Stimulated activated CD4-positive, alpha-beta T cell treated with anti-CD3 and anti-CD28 coated beads, Interleukin-1b, Interleukin-23, amount 100 ng/mL, for 1 hour (primary cell): Measurements from ENCODE around the gene ITPRIPL2.

Source experiments
- DNase-seq, 2 donors: peaks; one replicate each; pipeline ENCODE4 v3.0.0-alpha.2; 2020; ENCODE audit warnings: low read depth in 2 of 2

ITPRIPL2 gene

DNA sequence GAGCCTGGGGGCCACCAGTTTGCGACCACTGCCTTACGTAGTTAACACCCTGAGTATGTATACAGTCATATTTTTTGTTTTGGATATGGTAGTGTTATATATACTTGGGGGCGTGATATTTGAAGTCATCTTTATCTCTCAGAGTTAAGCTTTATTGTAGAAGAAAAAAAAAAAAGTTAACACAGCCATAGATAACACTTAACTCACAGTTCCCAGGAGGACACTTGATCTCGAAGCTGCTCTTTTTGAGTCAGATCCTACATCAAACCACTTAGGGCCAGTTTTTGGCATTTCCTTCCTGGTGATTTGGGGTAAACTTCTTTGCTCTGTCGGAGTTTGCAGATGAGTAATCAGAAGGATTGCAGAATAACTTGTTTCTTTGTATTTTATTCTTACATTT, 5.8 kb downstream of the ITPRIPL2 start:
- DNase-seq: no peak

DNA sequence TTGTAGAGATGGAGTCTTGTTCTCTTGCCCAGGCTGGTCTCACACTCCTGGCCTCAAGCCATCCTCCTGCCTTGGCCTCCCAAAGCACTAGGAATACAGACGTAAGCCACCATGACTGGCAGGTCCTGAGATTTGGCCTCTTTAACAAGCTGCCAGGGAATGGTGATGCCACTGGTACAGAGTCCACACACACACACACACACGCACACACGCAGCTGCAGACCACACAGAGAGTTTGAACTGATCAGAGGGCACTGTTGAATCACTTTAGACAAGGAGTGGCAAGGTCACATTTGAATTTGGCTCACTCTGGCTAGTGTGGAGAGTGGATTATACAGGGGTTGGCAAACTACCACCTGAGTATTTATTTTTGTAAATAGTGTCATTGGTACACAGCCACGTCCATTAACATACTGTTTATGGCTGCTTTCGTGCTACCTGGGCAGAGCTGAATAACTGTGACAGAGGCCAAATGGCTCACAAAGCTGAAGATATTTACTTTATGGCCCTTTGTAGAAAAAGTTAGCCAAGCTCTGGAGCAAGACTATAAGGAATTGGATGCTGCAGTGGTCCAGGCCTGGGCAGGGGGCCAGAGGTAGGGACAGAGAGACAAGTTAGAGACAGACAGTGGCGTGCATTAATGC, 9.9 kb downstream of the ITPRIPL2 start:
- no peak for DNase-seq

DNA sequence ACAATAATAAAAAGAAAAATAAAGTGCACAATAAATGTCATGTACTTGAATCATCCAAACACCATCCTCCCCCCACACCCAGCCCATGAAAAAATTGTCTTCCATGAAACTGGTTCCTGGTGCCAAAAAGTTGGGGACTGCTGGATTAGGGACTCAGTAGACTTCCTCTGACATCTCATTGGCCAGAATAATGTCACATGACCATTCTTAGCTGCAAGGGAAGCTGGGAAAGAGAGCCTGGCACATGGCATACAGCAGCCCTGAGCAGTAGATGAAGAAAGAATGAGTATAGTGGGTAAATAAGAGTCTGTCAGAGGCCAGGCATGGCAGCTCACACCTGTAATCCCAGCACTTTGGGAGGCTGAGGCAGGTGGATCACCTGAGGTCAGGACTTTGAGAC, 12.5 kb downstream of the ITPRIPL2 start:
- DNase-seq: no peak

DNA sequence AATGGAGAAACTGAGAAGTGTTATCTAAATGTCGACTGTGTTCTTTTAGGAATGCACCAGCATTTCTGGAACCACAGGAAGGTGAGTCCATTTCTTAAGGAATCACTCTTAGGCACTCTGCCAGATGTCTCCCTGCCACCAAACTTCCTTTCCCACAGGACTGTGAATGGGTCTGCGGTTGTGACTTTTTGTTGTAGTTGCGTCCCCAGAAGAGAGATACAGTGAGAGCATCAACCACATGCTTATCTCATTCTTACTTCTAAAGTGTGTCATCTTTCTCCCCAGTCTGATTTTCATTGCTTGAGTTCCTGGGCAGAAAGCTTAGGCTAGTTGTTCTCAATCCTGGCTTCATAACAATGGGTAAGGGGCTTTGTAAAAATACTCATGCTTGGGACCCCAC, 13.4 kb downstream of the ITPRIPL2 start:
- no peak for DNase-seq

DNA sequence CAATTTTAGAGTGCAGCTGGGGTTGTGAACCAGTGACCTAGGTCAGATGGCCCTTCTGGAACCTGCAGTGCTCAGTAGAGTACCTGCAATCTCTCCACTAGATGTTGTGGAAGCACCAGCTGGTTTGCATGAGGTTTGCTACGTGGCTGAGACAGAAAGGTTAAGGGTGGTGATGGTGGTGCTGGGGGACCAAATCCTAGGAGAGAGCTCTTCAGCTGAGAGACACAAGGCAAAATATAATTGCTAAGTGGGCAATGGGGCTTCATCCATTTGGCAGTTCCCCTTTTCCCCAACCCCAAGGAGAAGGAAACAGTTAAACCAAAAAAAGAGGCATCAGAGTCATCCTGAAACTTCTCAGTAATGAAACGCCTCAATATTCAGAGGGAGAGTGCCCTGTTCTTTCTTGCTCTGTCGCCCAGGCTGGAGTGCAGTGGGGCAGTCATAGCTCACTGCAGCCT, 13.9 kb downstream of the ITPRIPL2 start:
- no peak for DNase-seq

DNA sequence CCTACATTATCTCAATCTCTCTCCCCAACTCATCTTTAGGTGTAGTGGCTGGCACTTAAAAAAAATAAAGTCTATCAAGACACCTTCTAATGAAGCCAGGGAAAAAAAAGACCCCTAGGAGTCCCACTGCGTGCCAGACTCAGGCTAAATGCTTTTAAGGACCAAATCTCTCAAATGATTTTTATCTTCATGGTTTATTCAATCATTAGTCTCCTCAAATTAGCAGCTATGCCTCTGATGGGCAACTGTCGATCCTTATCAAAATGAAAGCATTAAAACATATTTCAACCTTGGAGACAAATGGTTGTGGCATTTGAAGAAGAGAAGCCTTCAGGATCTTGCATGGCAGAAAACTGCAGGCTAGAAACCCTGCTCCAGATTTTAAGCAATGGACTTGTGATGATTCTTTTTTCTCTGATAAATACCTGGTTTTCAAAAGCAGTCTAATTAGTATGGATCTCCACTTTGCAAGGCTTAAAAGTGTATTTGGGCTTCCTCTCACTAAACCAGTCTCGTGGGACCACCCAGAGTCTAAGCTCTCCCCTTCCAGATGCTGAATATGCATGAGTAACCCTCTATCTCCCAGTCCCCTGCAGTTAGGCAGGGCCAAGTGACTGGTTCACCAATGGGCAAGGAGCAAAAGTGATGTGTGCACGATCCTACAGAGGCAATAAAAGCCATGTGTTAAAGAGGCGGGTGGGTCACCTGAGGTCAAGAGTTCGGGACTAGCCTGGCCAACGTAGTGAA, 14.9 kb downstream of the ITPRIPL2 start:
- no peak for DNase-seq

DNA sequence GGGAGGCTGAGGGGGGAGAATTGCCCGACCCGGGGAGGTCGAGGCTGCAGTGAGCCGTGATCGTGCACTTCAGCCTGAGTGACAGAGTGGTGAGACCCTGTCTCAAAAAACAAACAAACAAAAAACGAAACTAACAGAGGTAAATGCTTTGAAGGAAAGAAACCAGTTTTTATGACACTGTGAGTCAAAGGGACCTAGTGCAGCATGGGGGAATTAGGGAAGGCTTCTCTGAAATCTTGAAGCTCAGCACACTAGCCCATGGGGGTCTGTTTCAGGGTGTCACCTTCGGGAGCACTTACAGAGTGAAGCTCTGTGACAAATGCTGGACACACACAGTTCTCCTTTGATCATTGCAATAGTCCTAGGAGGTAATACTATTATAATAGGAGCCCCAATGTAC, 16.6 kb downstream of the ITPRIPL2 start:
- no peak for DNase-seq

DNA sequence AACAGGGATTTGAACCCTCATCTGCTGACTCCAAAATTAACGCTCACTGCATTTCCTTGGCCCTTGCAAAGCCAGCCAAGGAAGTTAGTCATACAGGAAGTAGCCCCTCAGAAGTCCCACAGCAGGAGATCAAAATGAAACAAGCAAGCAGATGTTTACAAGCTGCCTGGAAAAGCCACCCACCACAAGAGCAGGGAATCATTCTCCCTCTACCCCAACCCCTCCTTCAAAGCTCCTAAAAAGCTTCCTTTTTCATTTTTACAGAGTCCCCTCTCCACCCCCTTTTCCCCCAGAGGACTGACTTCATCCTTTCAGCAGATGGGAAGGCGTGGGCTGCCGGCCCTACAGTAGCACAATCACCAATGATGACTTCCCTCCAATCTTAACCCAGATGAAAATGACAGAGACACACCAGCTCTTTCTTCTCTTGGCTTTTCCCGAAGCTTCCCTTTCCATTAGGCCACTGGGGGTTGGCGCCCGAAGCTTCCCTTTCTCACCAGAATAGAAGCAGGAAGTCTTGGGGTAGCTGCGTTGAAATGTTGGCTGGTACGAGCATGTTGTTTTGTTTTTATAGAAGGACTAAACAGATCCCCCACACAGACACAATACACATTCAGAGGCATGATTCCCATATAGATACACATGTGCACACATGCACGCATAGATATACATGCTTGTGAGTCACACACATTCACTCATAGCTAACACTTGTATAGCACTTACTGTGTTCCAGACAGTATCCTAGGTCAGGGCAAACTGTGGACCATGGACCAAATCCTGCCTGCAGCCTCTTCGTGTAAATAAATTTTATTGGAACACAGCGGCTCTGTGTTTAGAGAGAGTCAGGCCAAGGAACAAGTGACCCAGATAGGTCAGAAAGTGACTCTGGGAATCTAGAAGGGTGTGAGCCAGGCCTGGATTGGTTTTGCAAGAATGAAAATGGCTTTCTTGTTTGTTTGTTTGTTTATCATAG, 17.4 kb downstream of the ITPRIPL2 start:
- DNase-seq: no peak

DNA sequence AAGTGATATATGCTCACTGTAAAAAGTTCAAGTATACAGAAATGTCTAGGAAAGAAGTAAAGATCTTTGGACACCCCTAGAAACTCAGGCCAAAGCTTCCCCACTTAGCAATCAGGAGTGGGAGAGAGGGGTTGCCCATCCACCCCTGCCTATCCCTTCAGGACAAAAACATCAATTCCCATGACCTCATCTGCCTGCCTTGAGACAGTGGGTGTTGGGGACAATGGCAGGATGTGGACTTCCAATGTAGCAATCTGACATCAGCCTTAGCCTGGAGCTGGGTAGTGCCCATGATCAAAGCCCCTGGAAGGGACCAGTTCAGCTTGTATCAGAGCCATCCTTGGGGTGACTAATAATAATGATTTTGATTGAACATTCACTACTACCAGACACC, 18.1 kb downstream of the ITPRIPL2 start:
- no peak for DNase-seq

DNA sequence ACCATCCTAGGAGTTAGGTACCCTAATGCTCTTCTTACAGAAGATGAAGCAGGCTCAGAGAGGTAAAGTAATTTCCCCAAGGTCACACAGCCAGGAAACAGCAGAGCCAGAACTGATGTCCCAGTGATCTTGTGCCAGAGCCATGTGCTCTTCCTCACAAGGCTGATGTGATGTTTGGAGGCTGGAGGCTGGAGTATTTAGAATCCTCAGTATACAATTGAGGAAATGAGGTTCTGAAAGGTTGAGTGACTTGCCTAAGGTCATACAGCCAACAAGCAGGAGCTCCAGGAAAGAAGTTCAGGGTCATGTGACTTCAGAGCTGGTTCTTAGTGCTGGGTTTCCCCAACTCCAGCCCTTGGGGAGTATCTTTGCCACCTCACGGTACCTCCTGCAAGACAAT, 18.5 kb downstream of the ITPRIPL2 start:
- no peak for DNase-seq

DNA sequence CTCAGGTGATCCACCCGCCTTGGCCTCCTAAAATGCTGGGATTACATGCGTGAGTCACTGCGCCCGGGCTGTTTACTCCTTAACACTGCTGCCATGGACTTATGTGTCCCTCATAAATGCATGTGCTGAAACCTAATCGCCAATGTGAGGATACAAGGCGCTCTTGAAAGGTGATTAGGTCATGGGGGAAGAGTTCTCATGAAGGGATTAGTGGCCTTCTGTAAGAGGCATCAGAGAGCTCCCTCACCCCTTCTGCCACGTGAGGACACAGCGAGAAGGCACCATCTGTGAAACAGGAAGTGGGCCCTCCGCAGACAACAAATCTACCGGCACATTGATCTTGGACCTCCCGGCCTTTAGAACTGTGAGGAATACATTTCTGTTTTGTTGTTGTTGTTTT, 19.1 kb downstream of the ITPRIPL2 start:
- no peak for DNase-seq

DNA sequence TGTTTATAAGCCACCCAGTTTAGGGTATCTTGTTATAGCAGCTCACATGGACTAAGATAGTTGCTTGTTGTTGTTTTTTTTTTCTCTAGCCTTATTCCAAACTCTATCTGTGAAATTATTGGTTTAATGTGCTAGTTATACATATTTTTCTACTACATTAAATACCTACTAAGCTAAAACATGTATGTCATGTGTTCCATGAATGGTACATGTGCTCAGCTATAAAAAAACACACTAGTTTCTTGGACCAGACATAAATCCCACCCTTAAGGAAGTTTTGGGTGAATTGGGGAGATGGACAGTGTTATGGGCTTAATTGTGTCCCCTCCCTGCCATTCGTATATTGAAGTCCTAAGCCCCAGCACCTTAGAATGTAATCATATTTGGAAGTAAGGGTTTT, 19.8 kb downstream of the ITPRIPL2 start:
- DNase-seq: no peak

DNA sequence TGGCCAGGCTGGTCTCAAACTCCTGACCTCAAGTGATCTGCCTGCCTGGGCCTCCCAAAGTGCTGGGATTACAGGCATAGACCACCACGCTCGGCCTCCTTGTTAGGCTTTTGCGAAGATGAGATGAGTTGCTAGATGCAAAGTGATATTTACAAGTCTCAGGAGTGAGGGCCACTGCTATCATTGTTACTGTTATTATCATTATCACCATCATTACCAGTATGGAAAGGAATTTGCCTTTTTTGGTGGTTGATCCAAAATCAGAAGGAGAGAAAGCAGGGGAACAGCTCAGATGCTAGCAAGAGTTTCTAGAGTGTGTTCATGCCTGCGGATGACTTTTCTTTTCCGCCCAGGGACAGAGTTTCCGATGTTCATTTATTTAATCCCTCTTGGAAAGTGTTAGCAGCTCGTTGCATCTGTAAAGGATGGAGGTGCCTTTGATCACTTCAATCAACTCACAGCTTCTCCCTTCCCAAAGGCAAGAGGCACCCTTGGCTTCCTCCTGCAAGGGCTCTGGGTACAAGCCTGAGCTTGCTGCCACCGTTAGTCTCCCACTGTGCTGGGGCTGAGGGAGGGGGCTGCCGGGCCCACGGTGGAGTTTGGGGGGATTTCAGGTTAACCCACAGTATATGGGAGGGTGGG, 21.6 kb downstream of the ITPRIPL2 start:
- DNase-seq: no peak

DNA sequence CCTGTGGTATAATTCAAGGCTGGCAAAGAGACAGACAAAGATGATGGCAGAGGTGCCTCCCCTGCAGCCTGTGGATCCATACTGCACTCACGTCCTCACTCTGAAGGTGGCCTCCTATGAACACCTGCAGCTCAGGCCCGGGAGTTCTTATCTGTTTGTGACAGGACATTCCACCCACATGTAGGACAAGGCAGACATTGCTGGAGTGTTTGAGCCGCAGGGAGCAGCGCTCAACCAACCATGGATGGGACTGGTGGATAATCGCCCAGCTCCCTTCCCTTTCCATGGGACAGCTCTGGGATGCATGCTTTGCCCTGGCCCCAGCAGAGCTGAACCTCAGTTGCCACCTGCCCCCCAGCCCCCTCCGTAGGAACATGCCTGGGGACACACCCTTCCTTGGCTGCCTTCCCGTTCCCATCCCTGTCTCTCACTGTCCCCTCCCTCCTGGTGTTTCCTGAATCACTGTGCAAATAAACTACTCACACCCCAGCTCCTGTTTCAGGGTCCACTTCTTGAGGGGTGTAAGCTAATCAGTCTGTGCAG, 22.2 kb downstream of the ITPRIPL2 start:
- no peak for DNase-seq

DNA sequence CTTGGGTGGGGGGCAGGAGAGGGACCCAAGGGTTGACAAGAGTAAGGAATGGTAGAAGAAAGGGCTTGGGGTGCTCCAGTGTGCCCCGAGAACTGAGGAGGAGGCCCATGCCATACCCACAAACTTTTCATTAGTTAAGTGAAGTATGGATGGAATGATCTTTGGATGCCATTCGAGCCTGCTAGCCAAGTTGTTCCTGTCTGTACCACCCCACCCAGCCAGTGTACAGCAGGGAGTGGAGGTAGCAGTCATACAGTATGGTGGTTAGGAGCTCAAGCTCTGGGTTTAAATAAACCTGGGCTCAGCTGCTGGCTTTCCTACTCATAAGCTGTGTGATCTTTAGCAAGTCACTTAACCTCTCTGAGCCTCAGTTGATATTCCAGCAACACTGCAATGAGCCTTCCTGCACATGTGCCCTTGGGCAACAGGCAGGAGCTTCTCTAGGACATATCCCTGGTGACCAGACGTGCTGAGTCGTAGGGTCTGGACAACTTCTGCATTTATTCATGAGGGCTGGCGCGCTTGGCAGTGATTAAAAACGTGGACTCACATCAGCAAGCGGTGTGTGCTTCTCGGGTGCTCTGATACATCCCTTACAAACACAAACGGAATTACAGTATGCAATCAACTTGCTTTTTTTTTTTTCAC, 22.9 kb downstream of the ITPRIPL2 start:
- no peak for DNase-seq

DNA sequence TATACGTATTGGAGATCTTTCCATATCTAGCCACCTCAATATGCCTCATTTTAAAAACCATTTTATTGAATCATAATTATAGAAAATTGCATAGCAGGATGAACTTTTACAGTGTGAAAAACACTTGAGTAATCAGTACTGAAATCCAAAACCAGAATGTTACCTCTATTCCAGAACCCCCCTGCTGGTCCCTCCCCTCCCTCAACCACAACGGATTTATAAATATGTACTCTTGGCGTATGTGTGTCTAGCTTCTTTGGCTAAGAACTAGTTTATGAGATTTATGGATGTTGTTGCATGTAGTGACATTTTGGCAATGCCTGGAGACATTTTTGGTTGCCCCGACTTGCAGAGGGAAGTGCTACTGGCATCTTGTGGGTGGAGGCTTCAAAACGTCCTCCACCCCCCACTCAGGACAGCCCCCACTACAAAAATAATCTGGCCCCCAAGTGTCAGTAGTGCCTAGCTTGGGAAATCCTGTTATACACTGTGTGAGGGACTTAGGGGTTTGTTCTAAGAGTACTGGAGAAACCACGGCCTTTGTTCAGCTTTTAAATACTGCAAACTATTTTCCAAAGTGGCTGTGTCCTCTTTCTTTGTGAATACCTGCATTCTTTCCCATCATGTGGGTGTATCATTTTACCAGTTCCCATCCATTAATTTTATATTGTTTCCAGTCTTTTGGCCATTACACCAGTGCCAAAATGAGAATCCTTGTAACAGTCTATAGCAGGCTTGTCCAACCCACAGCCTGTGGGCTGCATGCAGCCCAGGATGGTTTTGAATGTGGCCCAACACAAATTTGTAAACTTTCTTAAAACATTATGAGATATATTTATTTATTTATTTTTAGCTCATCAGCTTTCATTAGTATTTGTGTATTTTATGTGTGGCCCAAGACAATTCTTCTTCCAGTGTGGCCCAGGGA, 23.7 kb downstream of the ITPRIPL2 start:
- no peak for DNase-seq

DNA sequence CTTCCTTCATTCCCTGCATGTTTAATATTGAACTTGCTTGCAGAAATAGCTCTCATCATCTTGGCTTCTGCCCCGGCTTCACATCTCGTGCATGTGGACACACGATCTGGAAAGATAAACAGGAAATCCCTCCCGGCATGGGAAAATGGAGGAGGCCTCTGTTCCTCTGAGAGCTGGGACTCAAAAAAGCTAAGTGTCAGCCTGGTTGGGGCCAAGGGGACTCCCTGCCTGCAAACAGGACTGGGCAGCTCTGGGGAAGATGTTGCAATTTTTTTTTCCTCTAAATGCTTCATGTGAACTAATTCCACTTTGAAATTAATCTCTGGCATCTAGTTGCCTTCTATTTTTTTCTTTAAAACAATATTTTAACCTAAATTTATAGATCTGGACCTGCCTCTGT, 24.8 kb downstream of the ITPRIPL2 start:
- no peak for DNase-seq

DNA sequence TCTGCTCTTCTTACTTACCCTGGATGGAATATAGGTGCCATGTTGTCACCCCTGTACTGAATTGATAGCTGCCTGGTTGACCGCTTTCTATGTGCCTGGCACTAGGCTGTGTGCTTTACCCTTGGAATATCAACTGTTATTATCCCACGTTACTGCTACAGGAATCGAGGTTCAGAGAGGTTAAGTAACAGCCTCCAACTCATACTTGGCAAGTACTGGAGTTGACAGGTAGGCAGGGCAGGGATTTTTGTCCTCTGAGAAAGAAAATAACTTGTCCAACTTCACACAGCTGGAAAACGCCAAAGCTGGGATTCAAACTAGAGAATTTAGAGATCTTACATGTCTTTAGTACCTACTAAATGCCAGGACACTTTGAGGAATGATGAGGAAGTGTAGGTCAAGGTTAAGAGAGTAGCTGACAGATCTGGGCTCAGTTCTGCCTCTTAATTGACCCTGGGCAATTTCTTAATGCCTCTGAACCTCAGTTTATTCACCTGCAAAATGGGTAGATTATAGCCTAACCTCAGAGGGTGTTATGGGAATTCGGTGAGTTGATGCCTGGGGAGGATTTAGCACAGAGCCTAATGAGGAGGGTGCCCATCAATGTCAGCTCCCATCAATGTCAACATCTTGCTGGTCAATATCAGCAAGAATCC, 25.8 kb downstream of the ITPRIPL2 start:
- DNase-seq: no peak

DNA sequence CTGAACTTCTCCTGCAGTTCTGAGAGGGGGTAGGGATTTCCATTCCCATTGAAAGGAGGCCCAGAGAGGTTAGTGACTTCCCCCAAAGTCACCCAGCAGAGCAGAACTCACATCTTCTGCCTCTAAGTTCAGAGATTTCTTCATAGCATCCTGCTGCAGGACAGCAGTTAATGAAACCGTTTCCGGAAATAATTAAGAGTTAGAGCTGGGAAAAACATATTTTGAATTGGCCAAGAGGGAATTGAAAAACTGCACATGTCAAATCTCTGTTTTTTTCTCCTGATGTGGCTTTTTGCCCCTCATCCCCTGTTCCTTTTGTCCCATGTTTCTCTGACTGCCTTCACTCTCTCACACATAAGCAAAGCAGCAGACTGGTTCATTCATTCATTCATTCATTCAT, 26.6 kb downstream of the ITPRIPL2 start:
- DNase-seq: no peak
